ENCODE measurements around the gene SEPTIN14. TPM values are rescaled to one million over a fixed set of nuclear protein-coding genes. Genes with fewer than 3 reads are reported as not detected.

SEPTIN14 gene
- total and polyA plus RNA-seq, 2 of the 8 experiments (the other 6 are each of a cell fraction or from before 2014, with no cell fraction given) = not detected

GRCh38 chr7:55787796-55788195 is 74.8 kb downstream of the SEPTIN14 start:
- CTCF ChIA-PET (ENCODE audit: partially characterized antibody) = no interaction called here
- H4K5ac ChIP-seq (ENCODE audit: insufficient read length, low read depth, low read length) = no peak overlapping the region
- POLR2A ChIA-PET (ENCODE audit: partially characterized antibody) = no interaction called here

More at GRCh38 chr7:55787796-55788195, 74.8 kb downstream of the SEPTIN14 start:
- Histone ChIP-seq H2AFZ (ENCODE audit: low read length) (no peak overlapping the region), H3K4me2 (ENCODE audit: insufficient read depth in 1 of 2, low read depth in 2 of 2, low read length in 2 of 2) (no peak overlapping the region), H3K27ac (ENCODE audit: low read depth, low read length) (no peak overlapping the region), H2BK5ac (ENCODE audit: low read depth, low read length) (no peak overlapping the region), H2AK5ac (ENCODE audit: low read depth, low read length) (no peak overlapping the region), H3K27me3 (replicated peaks in 1 of 4; ENCODE audit: control insufficient read depth in 3 of 4, extremely low read depth in 1 of 4, insufficient read depth in 3 of 4, low read length in 3 of 4) (no peaks in the 10 kb centered on the region), H3K9me3 (ENCODE audit: insufficient read depth in 2 of 2, low read depth in 1 of 2, low read length in 1 of 2) (peaks cover 4 to 6% of the 10 kb centered on the region in 2 experiments; a peak in 2 of 4 replicates), H3K23me2 (ENCODE audit: low read depth, low read length) (no peaks in the 10 kb centered on the region), H2BK15ac (ENCODE audit: low read length) (no peak overlapping the region), H3K79me1 (ENCODE audit: low read depth, low read length) (no peaks in the 10 kb centered on the region), H4K20me1 (replicated peaks in 1 of 2; ENCODE audit: control insufficient read depth in 1 of 2, insufficient read depth in 2 of 2, low read length in 2 of 2) (no peaks in the 10 kb centered on the region), H4K91ac (replicated peaks; ENCODE audit: insufficient read length, low read length) (no peak overlapping the region), H3K79me2 (ENCODE audit: control insufficient read depth in 1 of 2, insufficient read depth in 2 of 2, low read length in 2 of 2) (no peaks in the 10 kb centered on the region), H3K56ac (replicated peaks; ENCODE audit: insufficient read length, low read depth, low read length) (no peak overlapping the region), H3K4me1 (replicated peaks in 1 of 4; ENCODE audit: control insufficient read depth in 3 of 4, insufficient read depth in 4 of 4, low read length in 3 of 4) (no peaks in the 10 kb centered on the region), H3K36me3 (ENCODE audit: control insufficient read depth in 2 of 4, insufficient read depth in 4 of 4, low read length in 3 of 4) (no peaks in the 10 kb centered on the region), H3K4me3 (ENCODE audit: extremely low read depth in 1 of 4, insufficient read depth in 2 of 4, low read depth in 3 of 4, low read length in 4 of 4) (no peak overlapping the region), H3K4ac (replicated peaks; ENCODE audit: insufficient read length, low read depth, low read length) (no peak overlapping the region), H3K18ac (ENCODE audit: extremely low read depth, low read length) (no peak overlapping the region), H4K8ac (ENCODE audit: extremely low read depth, insufficient read depth, low read length) (no peak overlapping the region), H3K23ac (ENCODE audit: insufficient read length) (no peak overlapping the region), H3K9ac (replicated peaks in 1 of 4; ENCODE audit: extremely low read depth in 1 of 4, low read depth in 3 of 4, low read length in 3 of 4) (no peak overlapping the region), H2BK12ac (ENCODE audit: low read depth, low read length) (no peak overlapping the region), H2BK120ac (replicated peaks; ENCODE audit: low read depth, low read length) (no peak overlapping the region), H2BK20ac (ENCODE audit: low read length) (no peak overlapping the region), H3K14ac (ENCODE audit: insufficient read length) (no peak overlapping the region)
- no peak for DNase-seq (ENCODE audit: low read depth in 1 of 2, low spot score in 2 of 2)
- FAIRE-seq = no peak
- 79% methylated on average over 6 of the region's 6 CpGs; no CpG with 5 or more reads in 1 of the 2 experiments for whole genome bisulfite sequencing, 2 experiments (ENCODE audit: extremely low coverage in 1 of 2, insufficient coverage in 1 of 2, insufficient read length in 1 of 2, insufficient replicate concordance in 2 of 2, low coverage in 1 of 2, low lambda C conversion rate in 2 of 2, missing lambda C conversion rate in 1 of 2)
- TF ChIP-seq, protein P1, sequence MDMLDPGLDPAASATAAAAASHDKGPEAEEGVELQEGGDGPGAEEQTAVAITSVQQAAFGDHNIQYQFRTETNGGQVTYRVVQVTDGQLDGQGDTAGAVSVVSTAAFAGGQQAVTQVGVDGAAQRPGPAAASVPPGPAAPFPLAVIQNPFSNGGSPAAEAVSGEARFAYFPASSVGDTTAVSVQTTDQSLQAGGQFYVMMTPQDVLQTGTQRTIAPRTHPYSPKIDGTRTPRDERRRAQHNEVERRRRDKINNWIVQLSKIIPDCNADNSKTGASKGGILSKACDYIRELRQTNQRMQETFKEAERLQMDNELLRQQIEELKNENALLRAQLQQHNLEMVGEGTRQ (IDR thresholded peaks at IDR 0.05; ENCODE audit: low read length) = no peak
- no peak for TF ChIP-seq CBX5 (IDR thresholded peaks at IDR 0.05; ENCODE audit: low read depth, low read length)
- TF ChIP-seq BCL11A (IDR thresholded peaks at IDR 0.05; ENCODE audit: low read depth in 2 of 2, low read length in 2 of 2) = no peak
- TF ChIP-seq JUN (IDR thresholded peaks at IDR 0.05; ENCODE audit: low read depth, low read length) = no peak
- TF ChIP-seq POLR2A (IDR thresholded peaks at IDR 0.05; ENCODE audit: control extremely low read depth in 1 of 2, low read depth in 2 of 2, low read length in 2 of 2) = no peak
- no peak for TF ChIP-seq ZNF274 (IDR thresholded peaks at IDR 0.05; ENCODE audit: borderline replicate concordance, extremely low read depth, low read length)
